Endometrium (tissue), 2 donors: ENCODE results near the gene TLCD2.
"Not testable (repeated sequence)": the region's sequence is repeated elsewhere in the genome, so short reads cannot be mapped to it uniquely, and the experiment has no call there.

Experiments used
- FAIRE-seq: peaks from 2 replicates; lab custom pipeline; 2012; peaks lifted over from hg19 to GRCh38; lab: Jason Lieb, UNC
- donor health status: control.
- donor health status: control.

Gene TLCD2

DNA sequence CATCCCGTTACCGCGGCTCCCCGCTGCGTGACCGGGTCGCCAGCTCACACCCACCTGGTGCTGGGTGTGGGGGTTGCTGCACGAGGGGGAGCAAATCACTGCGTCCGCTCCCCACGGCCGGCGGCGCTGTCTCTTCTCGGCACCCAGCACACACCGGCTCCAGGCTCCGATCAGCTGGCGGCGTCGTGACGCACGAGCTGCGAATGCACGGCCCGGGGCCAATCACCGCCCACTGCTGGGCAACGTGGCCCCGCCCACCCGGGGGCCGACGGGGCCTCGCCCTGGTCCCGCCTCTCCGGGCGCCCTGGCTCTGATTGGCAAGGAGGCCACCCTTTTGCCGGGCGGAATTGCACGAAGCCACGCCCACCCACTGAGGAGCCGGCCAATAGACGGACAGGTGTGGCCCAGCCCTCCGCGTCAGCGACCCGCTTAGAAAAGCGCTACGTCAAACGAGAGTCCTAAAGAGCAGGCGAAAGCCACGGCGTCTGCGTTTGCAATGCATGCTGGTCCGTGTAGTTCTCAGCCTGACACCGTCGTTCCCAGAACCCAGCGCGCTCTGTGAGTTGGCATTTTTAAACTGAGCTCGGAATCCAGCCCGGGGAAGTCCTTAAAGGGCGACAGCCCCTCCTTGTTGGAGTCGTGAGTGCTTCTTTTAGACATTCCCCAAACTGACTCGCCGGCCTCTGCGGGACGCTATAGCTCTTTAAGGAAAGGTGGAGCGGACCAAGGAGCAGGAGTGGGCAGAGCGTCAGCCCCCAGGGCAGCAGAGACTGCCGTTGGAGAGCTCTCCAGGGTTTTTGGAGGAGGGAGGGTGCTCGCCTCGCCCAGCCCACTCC, 6.1 kb upstream of the TLCD2 start:
- peak; percentile 98 for FAIRE-seq

- FAIRE-seq, result no peak
Observed at GRCh38 chr17:1715803-1716075, 5.6 kb upstream of the TLCD2 start.

DNA sequence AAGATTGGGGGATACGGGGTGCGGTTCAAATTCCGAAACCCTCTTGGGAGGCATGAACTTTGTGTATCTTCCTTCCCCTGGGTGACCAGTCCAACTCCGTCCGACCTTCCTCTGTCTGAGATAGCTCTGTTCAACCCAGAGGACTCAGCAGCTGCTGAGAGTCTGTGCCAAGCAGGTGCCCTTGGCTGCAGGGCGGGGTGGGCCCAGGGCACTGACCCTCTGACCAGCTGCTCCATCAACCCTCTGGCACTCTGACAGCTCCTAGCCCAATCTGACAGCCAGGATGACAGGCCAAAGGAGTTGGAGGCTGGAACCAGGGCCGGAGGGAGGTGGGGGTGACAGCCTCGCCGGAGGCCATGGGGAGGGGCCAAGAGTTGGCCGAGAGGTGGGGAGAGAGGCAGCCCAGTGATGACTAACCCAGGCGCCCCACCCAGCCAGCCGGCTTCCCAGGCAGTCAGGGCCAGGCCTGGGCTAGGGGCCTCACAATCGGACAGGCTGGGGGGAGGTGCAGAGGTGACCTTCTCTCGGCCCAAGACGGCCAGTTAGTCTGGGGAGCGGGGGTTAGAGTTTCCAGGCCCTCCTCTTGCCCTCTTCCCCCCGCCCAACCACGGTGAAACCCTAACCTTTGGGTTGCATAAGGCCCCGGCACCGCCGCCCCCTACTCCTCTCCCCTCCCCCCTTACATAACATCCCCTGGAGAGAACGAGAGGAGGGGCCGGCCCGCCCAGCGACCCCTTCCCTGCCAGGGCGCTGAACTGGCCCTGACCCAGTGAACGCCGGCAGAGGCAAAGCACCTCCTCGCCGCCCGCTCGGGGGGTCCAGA, 5.0 kb upstream of the TLCD2 start:
- no peak for FAIRE-seq

DNA sequence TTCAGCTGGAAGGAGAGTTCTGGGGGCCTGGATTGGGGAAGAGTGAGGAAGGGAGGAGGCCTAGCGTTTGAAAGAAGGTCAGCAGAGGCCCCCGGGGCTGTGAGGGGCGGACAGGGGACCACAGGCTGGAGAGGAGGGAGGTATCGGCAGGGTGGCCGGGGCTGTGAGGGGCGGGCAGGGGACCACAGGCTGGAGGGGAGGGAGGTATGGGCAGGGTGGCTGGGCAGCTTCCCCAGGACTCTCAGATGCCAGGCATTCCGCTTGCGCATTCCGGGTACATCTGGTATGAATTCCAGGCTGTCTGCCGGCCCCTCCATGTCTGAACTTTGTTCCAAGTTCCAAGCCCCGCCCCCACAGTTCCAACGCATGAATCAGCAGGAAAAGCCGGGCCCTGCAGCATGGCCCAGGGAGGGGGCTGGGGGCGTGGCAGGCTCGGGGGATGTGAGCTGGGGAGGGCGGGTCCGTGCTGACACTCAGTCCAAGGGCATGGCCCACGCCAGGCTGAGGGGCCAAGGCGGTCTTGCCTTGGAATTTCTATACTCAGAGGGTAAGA, 4.3 kb upstream of the TLCD2 start:
- FAIRE-seq, result no peak

DNA sequence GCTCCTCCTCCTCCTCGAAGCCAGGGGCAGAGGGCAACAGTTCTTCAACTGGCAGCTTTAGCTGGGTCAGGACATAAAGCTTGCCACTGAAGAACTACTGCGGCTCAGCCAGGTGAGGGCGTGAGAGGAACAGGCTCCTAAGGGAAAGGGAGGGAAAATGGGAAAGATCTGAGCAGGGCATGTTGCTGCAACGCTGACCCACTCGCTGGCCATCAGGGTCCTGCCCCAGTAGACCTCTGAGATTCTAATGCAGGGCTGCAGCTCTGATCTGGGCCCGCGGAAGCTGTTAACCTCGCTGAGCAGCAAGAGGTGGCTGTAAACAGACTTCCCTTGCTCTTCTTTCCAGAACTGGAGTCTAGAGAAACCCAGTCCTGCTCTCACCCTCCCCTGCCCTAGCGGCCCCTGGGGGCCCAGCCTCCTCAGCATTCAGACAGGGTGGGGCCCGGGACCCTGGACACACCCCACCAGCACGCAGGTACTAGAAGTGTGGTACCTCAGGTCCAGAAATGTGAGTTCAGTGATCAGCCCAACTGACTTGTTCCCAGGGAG, 3.8 kb upstream of the TLCD2 start:
- no peak for FAIRE-seq

- FAIRE-seq, result no peak
Observed at GRCh38 chr17:1713160-1713877, 3.1 kb upstream of the TLCD2 start.

DNA sequence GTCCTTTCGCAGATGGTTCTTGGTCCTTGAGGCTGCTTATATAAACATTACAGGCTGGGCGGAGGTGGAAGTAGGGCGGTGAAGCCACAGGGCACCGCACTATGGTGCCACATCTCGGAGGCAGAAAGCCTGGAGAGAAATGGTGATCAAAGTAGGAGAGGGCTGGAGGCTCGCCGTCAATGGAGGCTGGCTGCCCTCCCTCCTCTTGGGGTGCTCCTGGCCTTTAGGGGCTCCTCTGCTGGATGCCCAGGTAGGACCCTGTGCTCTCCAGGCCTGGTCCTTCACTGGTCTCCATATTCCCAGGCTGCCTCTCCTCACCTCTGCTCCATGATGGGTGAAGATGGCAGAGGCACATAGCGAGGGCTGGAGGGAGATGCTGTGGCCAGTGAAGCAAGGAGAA, 2.1 kb upstream of the TLCD2 start:
- no peak for FAIRE-seq

GRCh38 chr17:1711804-1712203, 1.6 kb upstream of the TLCD2 start:
- no peak for FAIRE-seq

GRCh38 chr17:1710807-1711553, 803 bp upstream of the TLCD2 start:
- FAIRE-seq, result no peak

DNA sequence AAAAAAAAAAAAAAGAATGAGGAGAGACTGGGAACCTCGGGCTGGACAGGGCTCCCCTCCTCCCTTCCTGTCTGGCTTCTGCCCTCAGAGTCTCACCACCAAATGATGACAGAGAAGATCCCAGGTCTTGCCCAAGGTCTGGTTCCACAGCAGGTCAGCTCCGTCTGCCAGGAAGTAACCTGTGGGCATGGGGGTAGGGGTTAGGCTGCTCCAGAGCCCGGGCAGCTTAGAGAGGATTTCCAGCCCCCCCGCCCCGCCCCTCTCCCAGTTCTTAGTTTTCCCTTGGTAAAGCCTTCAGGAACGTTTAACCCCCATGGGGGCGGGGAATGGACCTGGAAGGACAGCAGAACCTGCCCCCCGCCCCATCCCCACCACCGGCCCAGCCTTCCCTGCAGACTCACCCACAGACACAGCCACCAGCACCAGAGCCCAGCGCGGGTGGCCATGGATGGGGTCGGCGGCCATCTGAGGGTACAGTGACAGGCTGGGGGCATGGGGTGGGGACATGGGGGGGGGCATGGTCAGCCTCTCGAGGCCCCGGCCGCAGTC, 700 bp downstream of the TLCD2 start:
- no peak for FAIRE-seq

GRCh38 chr17:1708791-1709346, 1.3 kb downstream of the TLCD2 start:
- not testable (repeated sequence) for FAIRE-seq

- FAIRE-seq, result no peak
Observed at GRCh38 chr17:1707107-1707506, 3.1 kb downstream of the TLCD2 start.

- no peak for FAIRE-seq
Observed at GRCh38 chr17:1705004-1705403, 5.2 kb downstream of the TLCD2 start.

- no peak for FAIRE-seq
Observed at GRCh38 chr17:1703063-1703462, 7.1 kb downstream of the TLCD2 start.

- not testable (repeated sequence) for FAIRE-seq
Observed at GRCh38 chr17:1699891-1700290, 10.3 kb downstream of the TLCD2 start.

DNA sequence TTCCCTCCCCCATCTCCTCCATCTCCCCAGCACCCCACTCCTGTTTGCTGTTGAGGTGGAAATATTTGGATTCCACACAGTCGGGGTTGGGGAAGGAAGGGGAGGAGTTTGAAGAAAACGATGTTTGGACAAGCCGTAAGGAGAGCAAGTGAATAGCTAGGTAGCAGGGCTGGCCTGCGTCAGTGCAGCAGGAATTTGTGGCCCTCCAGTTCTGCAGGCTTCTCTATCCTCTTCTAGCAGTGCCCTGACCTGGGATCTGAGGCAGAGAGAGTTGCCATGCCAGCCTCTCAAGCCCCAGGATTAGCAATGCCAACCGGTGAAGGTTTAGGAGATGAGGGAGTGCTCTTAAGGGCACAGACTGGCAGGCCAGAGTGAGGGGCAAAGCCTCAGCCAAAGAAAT, 12.5 kb downstream of the TLCD2 start:
- no peak for FAIRE-seq

DNA sequence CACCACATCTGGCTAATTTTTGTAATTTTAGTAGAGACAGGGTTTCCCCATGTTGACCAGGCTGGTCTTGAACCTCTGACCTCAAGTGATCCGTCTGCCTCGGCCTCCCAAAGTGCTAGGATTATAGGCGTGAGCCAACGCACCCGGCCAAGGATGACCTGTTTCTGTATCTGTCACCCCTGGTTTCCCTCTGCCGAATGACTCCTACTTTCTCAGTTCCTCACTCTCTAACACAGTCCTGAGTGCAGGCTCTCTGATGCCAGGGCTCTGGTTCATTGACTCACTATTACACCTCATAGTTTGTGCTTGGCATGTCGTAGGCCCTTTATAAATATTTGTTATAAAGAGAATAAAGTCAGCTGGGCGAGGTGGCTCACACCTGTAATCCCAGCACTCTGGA, 14.8 kb downstream of the TLCD2 start:
- FAIRE-seq, result no peak

GRCh38 chr17:1693339-1693738, 16.8 kb downstream of the TLCD2 start:
- FAIRE-seq, result no peak

DNA sequence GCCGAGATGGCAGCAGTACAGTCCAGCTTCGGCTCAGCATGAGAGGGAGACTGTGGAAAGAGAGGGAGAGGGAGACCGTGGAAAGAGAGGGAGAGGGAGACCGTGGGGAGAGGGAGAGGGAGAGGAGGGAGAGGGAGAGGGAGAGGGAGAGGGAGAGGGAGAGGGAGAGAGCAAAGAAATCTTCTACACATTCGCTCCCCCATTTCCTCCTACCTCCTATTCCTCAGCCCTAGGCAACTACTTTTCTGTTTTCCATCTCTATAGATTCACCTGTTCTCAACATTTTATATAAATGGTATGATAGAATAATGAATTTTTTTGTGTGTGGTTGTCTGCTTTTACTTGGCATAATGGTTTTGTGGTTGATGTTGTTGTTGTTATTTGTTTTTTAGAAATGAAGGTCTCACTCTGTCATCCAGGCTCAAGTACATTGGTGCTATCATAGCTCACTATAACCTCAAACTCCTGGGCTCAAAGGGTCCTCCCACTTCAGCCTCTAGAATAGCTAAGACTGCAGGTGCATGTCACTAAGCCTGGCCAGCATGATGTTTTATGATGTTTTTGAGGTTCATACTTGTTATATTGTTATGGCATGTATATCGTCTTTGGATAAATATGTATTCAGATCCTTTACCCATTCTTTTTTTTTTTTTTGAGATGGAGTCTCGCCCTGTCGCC, 19.5 kb downstream of the TLCD2 start:
- FAIRE-seq, result no peak

GRCh38 chr17:1688405-1688804, 21.8 kb downstream of the TLCD2 start:
- FAIRE-seq, result not testable (repeated sequence)
